D721Med (cell line): ENCODE measurements around the gene RAB8A.
"Not testable (repeated sequence)": the region's sequence is repeated elsewhere in the genome, so short reads cannot be mapped to it uniquely, and the experiment has no call there.

Experiments
- DNase-seq: peaks from one replicate; pipeline ENCODE4 v3.0.0; 2011; ENCODE audit warnings: low spot score; ENCODE audit not compliant: insufficient read length
- FAIRE-seq: peaks from 2 replicates; lab custom pipeline; 2011; peaks lifted over from hg19 to GRCh38; lab: Jason Lieb, UNC
- TF ChIP-seq, protein P1 (sequence below): IDR thresholded peaks from 2 replicates; pipeline ENCODE4 v1.5.1; 2012; ENCODE audit warnings: mild to moderate bottlenecking, control low read depth; ENCODE audit not compliant: insufficient read depth; ENCODE audit errors: missing control alignments

Gene RAB8A

GRCh38 chr19:16116067-16116466 is 4.4 kb downstream of the RAB8A start:
- no peak for FAIRE-seq
- DNase-seq = no peak
- TF ChIP-seq, protein P1, sequence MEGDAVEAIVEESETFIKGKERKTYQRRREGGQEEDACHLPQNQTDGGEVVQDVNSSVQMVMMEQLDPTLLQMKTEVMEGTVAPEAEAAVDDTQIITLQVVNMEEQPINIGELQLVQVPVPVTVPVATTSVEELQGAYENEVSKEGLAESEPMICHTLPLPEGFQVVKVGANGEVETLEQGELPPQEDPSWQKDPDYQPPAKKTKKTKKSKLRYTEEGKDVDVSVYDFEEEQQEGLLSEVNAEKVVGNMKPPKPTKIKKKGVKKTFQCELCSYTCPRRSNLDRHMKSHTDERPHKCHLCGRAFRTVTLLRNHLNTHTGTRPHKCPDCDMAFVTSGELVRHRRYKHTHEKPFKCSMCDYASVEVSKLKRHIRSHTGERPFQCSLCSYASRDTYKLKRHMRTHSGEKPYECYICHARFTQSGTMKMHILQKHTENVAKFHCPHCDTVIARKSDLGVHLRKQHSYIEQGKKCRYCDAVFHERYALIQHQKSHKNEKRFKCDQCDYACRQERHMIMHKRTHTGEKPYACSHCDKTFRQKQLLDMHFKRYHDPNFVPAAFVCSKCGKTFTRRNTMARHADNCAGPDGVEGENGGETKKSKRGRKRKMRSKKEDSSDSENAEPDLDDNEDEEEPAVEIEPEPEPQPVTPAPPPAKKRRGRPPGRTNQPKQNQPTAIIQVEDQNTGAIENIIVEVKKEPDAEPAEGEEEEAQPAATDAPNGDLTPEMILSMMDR = no peak

- TF ChIP-seq, protein P1 = no peak
- FAIRE-seq (no peak), DNase-seq (no peak)
Measured at GRCh38 chr19:16117594-16118033, 5.9 kb downstream of the RAB8A start.

DNA sequence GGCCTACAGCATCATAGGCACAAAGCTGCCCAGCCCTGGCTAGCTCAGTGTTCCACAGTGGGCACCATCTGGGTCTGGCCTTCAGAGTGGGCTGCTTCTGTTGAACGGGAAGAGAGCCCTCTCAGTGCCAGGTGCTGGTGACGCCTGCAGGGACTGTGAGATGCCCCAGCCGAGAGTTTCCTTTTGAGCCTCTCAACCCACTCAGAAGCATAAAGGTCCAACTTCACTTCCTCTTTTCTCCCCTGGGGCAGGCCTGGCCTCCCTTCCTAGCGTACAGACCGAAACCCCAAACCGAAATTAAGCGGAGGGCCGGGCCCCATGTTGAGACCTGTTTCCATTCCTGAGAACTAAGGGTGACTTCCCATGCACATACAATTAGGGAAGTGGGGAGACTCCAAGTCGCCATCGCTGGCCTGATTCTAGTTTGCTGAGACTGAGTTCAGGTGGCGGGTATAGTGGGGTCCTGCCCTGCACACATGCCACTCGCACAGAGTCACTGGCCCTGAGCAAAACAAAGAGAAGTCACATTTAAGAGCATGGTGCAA is 6.9 kb downstream of the RAB8A start:
- FAIRE-seq (no peak), DNase-seq (no peak)
- TF ChIP-seq, protein P1 = no peak

DNA sequence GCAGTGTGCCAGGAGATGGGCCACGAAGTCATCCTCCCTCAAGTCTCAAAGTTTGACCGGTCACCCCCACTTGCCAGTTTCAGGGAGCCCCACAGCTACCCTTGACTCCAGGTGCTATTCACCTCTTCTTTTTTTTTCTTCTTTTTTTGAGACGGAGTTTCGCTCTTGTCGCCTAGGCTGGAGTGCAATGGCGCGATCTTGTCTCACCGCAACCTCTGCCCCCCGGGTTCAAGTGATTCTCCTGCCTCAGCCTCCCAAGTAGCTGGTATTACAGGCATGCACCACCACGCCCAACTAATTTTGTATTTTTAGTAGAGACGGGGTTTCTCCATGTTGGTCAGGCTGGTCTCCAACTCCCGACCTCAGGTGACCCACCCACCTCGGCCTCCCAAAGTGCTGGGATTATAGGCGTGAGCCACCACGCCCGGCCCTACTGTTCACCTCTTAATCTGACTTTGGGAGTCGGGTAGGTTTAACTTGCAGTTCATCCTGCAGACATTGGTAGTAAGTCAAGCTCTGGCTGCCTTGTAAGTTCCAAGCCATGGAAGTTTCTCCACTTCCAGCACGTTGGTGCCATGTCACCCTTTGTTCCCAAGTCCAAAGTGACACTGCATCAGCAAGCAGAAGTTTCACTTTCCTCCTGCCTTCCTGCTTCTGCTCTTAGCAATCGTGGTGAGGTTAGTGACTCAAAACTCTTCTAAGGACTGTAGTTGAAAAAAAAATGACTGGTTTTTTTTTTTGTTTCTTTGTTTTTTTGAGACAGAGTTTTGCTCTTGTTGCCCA is 7.6 kb downstream of the RAB8A start:
- FAIRE-seq, DNase-seq: not testable (repeated sequence)

GRCh38 chr19:16121141-16121540 is 9.5 kb downstream of the RAB8A start:
- TF ChIP-seq, protein P1 = no peak
- FAIRE-seq = no peak
- DNase-seq = no peak

DNA sequence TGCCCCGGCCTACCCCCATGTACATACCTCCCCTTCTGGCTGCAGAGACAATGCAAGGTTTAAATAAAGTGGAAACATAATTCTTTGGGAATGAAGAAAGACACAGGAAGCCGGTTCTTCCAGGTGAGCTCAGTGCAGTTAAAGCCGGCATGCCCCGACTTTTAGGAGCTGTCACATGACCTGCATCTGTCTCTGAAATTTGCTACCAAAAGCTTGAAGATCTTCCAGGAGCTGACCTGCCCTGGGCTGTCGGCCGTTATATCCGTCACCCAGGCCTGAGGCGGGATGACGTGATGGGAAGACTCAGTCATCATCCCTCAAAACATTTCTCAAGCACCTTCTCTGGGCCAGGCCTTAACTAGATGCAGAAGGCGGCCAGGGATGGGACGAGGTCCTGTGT is 10.3 kb downstream of the RAB8A start:
- TF ChIP-seq, protein P1 = no peak
- DNase-seq (no peak), FAIRE-seq (no peak)

DNA sequence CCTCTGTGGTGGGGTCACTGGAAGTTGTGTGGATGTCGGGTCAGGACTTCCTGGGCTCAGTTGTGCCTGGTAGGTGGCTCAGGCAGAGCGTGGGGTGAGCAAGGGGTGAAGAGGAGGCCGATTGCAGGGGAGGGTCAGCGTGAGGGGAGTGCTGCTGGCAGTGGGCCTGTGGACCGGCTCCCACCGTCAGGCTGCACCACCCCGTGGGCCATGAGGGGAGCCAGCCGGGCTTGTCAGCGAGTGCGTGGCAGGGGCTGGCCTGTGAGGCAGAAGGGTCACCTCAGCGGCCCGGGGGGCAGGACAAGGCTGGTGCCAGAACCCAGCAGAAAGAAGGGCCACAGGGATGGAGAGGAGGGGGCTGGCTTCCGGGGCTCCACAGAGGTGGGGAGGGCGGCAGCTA is 13.3 kb downstream of the RAB8A start:
- DNase-seq (no peak), FAIRE-seq (no peak)
- TF ChIP-seq, protein P1 = no peak
